Left lung (tissue), 10 donors: Measurements from ENCODE around the gene OR51B6. TPM values are rescaled to one million over a fixed set of nuclear protein-coding genes. Genes with fewer than 3 reads are reported as not detected.
"Not testable (repeated sequence)": the region's sequence is repeated elsewhere in the genome, so short reads cannot be mapped to it uniquely, and the experiment has no call there.

ENCODE experiments used
- ATAC-seq: fragments of 200-7000 bp; cut with Tn5 transposase; one replicate; pipeline ENCODE4 v1.9.1; 2020; ENCODE audit warnings: moderate library complexity
- DNase-seq, 4 donors: peaks; one replicate each; pipeline ENCODE4 v3.0.0-alpha.2; 2013 to 2020
- H3K27ac ChIP-seq, 2 donors: fragments of 200-600 bp; sonication (generic) in 1 of 2; one replicate each; pipeline versions ENCODE4 v1.5.0 to v1.8.0; 2020 to 2021
- H3K27me3 ChIP-seq, 2 donors: fragments of 200-600 bp; sonication (generic) in 1 of 2; one replicate each; pipeline versions ENCODE4 v1.5.0 to v1.8.0; 2020 to 2021
- H3K36me3 ChIP-seq, 2 donors: fragments of 200-600 bp; sonication (generic) in 1 of 2; one replicate each; pipeline versions ENCODE4 v1.5.0 to v1.8.0; 2020 to 2021
- H3K4me1 ChIP-seq, 2 donors: fragments of 200-600 bp; one replicate each; pipeline ENCODE4 v1.8.0; 2021
- H3K4me3 ChIP-seq, 2 donors: fragments of 200-600 bp; sonication (generic) in 1 of 2; one replicate each; pipeline versions ENCODE4 v1.5.0 to v1.8.0; 2020 to 2021; ENCODE audit warnings: mild to moderate bottlenecking in 1 of 2
- H3K9me3 ChIP-seq, 2 donors: fragments of 200-600 bp; sonication (generic) in 1 of 2; one replicate each; pipeline versions ENCODE4 v1.5.0 to v1.8.0; 2020 to 2021
- CTCF ChIP-seq, 2 donors: fragments of 200-600 bp; sonication (generic) in 1 of 2; IDR thresholded peaks; one replicate each; pipeline versions ENCODE4 v1.5.0 to v1.8.0; 2021; ENCODE audit warnings: antibody characterized with exemption in 2 of 2
- intact Hi-C, 2 donors: fragments of 100-400 bp; cut with DNase I; formaldehyde crosslinking; loops; one replicate each; pipeline versions ENCODE4 v1.11.2 to v1.14.2; 2022
- polyA plus RNA-seq, 6 donors: library from polyadenylated mRNA; unstranded; fragments of 120-200 nt; gene quantifications; one replicate each; pipeline ENCODE4 v1.2.1, GENCODE V29; 2013; ENCODE audit not compliant: insufficient read length in 6 of 6
- total RNA-seq, 2 donors: library from RNA; stranded (reverse); fragmentation: NEBNext Ultra II Directional; extraction: Animal tissue kit (Norgen Biotek cat#: 25700); gene quantifications; one replicate each; pipeline ENCODE4 v1.2.1, GENCODE V29; 2021
- donor health status: DM: no; HTN: yes; CAD: no.
- donor health status: DM: no; HTN: no; CAD: no.

Gene OR51B6
- total and polyA plus RNA-seq, 8 donors: 0.14 TPM; not detected in 7

- ATAC-seq (no peak), DNase-seq (no peak)
- H3K36me3 ChIP-seq: no peaks in the 10 kb centered on the region
- no peak overlapping the region for H3K4me3 ChIP-seq
- intact Hi-C loops: no loop called here
- H3K27ac ChIP-seq: no peak overlapping the region
- H3K4me1 ChIP-seq: no peaks in the 10 kb centered on the region
- no peak for TF ChIP-seq CTCF (IDR thresholded peaks at IDR 0.05)
- no peaks in the 10 kb centered on the region for H3K27me3 ChIP-seq
- peaks cover 0 to 1% of the 10 kb centered on the region in 2 donors for H3K9me3 ChIP-seq
Measured at GRCh38 chr11:5310423-5310822, 40.9 kb upstream of the OR51B6 start.

GRCh38 chr11:5313326-5314023 lies 37.8 kb upstream of the OR51B6 start:
- H3K36me3 ChIP-seq, intact Hi-C loops, DNase-seq, H3K4me1 ChIP-seq, ATAC-seq, H3K4me3 ChIP-seq, H3K27ac ChIP-seq, H3K27me3 ChIP-seq, H3K9me3 ChIP-seq: not testable (repeated sequence)

- H3K36me3 ChIP-seq: no peaks in the 10 kb centered on the region
- no peak for TF ChIP-seq CTCF (IDR thresholded peaks at IDR 0.05)
- intact Hi-C loops: no loop called here
- no peak overlapping the region for H3K4me3 ChIP-seq
- no peaks in the 10 kb centered on the region for H3K27me3 ChIP-seq
- H3K4me1 ChIP-seq: no peaks in the 10 kb centered on the region
- ATAC-seq (no peak), DNase-seq (no peak)
- H3K27ac ChIP-seq: no peak overlapping the region
- peaks cover 0 to 1% of the 10 kb centered on the region in 2 donors for H3K9me3 ChIP-seq
Measured at GRCh38 chr11:5317292-5317691, 34.0 kb upstream of the OR51B6 start.

GRCh38 chr11:5324197-5324596 lies 27.1 kb upstream of the OR51B6 start, which contains the start of gene OR51B2:
OR51B2 (minus strand) TSS chr11:5324297; CDS start chr11:5324297, 0 bp downstream.
- H3K4me3 ChIP-seq: no peak within 1 kb of the TSS
- no peaks in the 10 kb centered on the region for H3K36me3 ChIP-seq
- intact Hi-C loops: no loop called here
- no peak for TF ChIP-seq CTCF (IDR thresholded peaks at IDR 0.05)
- H3K27ac ChIP-seq: no peak within 1 kb of the TSS
- H3K27me3 ChIP-seq: no peaks in the 10 kb centered on the region
- DNase-seq (no peak), ATAC-seq (no peak)
- no peaks in the 10 kb centered on the region for H3K9me3 ChIP-seq
- H3K4me1 ChIP-seq: no peaks in the 10 kb centered on the region

GRCh38 chr11:5335170-5335569 lies 16.1 kb upstream of the OR51B6 start:
- intact Hi-C loops: no loop called here
- H3K4me3 ChIP-seq: no peak overlapping the region
- no peaks in the 10 kb centered on the region for H3K36me3 ChIP-seq
- TF ChIP-seq CTCF (IDR thresholded peaks at IDR 0.05): no peak
- no peaks in the 10 kb centered on the region for H3K4me1 ChIP-seq
- ATAC-seq: no peak
- no peaks in the 10 kb centered on the region for H3K27me3 ChIP-seq
- DNase-seq: no peak
- H3K9me3 ChIP-seq: no peaks in the 10 kb centered on the region
- no peak overlapping the region for H3K27ac ChIP-seq

- Histone ChIP-seq H3K27me3 (no peaks in the 10 kb centered on the region), H3K27ac (no peak overlapping the region), H3K4me1 (no peaks in the 10 kb centered on the region), H3K4me3 (no peak overlapping the region), H3K9me3 (no peaks in the 10 kb centered on the region), H3K36me3 (no peaks in the 10 kb centered on the region)
- DNase-seq: no peak
- TF ChIP-seq CTCF (IDR thresholded peaks at IDR 0.05): no peak
- ATAC-seq: no peak
- intact Hi-C loops: no loop called here
Measured at GRCh38 chr11:5336331-5336730, 15.0 kb upstream of the OR51B6 start.

- H3K4me1 ChIP-seq: not testable (repeated sequence)
Measured at GRCh38 chr11:5337253-5337652, 14.1 kb upstream of the OR51B6 start.

More at GRCh38 chr11:5337253-5337652, 14.1 kb upstream of the OR51B6 start:
- H3K27ac ChIP-seq, H3K27me3 ChIP-seq, intact Hi-C loops, H3K36me3 ChIP-seq, H3K4me3 ChIP-seq, DNase-seq, H3K9me3 ChIP-seq, ATAC-seq: not testable (repeated sequence)
